ENCODE data around the gene FKBP8.

FKBP8 gene

GRCh38 chr19:18589380-18590272, 46.3 kb upstream of the FKBP8 start:
- Histone ChIP-seq H3K18ac (ENCODE audit: low read length) (peak overlapping the region; percentile 45), H3K36me3 (ENCODE audit: control insufficient read depth, insufficient read depth, low read length) (peaks cover 3% of the 10 kb centered on the region), H4K8ac (ENCODE audit: low read depth, low read length) (no peak overlapping the region), H3K4me3 (ENCODE audit: low read length) (peak overlapping the region; percentile 88), H3K27ac (ENCODE audit: low read depth, low read length) (peak overlapping the region; percentile 99), H3K9ac (ENCODE audit: low read length) (peak overlapping the region; percentile 98), H3K79me1 (ENCODE audit: low read length) (peaks cover 2% of the 10 kb centered on the region), H3K4ac (ENCODE audit: low read depth, low read length) (peak overlapping the region; percentile 22), H3K4me2 (ENCODE audit: low read length) (peak overlapping the region; percentile 97), H2AK5ac (ENCODE audit: low read length) (no peak overlapping the region), H2BK15ac (replicated peaks; ENCODE audit: low read depth) (no peak overlapping the region), H3K23ac (ENCODE audit: low read length) (no peak overlapping the region), H4K5ac (ENCODE audit: low read length) (no peak overlapping the region), H3K79me2 (ENCODE audit: control insufficient read depth, insufficient read depth, low read length) (no peaks in the 10 kb centered on the region), H2BK120ac (ENCODE audit: low read depth, low read length) (no peak overlapping the region), H3K4me1 (ENCODE audit: control insufficient read depth, low read depth, low read length) (peaks cover 9% of the 10 kb centered on the region), H3K27me3 (ENCODE audit: insufficient read depth, low read length, poor library complexity) (no peaks in the 10 kb centered on the region), H2BK5ac (ENCODE audit: low read length) (peak overlapping the region; percentile 67), H3K56ac (ENCODE audit: low read length) (peak overlapping the region; percentile 100)
- DNase-seq = peak; percentile 94
- WGBS (ENCODE audit: extremely low coverage, insufficient coverage, low lambda C conversion rate) = no CpG with 5 or more reads among the region's 52 CpGs

GRCh38 chr19:18588611-18589379, 45.4 kb upstream of the FKBP8 start, which contains the start of gene REX1BD:
Gene REX1BD, plus strand, starts transcription at chr19:18588798. Its CDS starts 4 bp downstream, at chr19:18588802.
- Histone ChIP-seq H3K79me1 (ENCODE audit: low read length) (peaks cover 2% of the 10 kb centered on the region), H3K9ac (ENCODE audit: low read length) (peak within 1 kb of the TSS; percentile 98), H3K27me3 (ENCODE audit: insufficient read depth, low read length, poor library complexity) (no peaks in the 10 kb centered on the region), H3K4ac (ENCODE audit: low read depth, low read length) (peak within 1 kb of the TSS; percentile 89), H3K79me2 (ENCODE audit: control insufficient read depth, insufficient read depth, low read length) (no peaks in the 10 kb centered on the region), H4K5ac (ENCODE audit: low read length) (no peak within 1 kb of the TSS), H3K27ac (ENCODE audit: low read depth, low read length) (peak within 1 kb of the TSS; percentile 99), H2BK120ac (ENCODE audit: low read depth, low read length) (peak within 1 kb of the TSS; percentile 15), H3K18ac (ENCODE audit: low read length) (peak within 1 kb of the TSS; percentile 78), H2BK15ac (replicated peaks; ENCODE audit: low read depth) (no peak within 1 kb of the TSS), H3K4me2 (ENCODE audit: low read length) (peak within 1 kb of the TSS; percentile 97), H3K56ac (ENCODE audit: low read length) (peak within 1 kb of the TSS; percentile 100), H3K4me1 (ENCODE audit: control insufficient read depth, low read depth, low read length) (peaks cover 8% of the 10 kb centered on the region), H3K4me3 (ENCODE audit: low read length) (peak within 1 kb of the TSS; percentile 88), H3K23ac (ENCODE audit: low read length) (peak within 1 kb of the TSS; percentile 89), H3K36me3 (ENCODE audit: control insufficient read depth, insufficient read depth, low read length) (peaks cover 3% of the 10 kb centered on the region), H4K8ac (ENCODE audit: low read depth, low read length) (peak within 1 kb of the TSS; percentile 97), H2BK5ac (ENCODE audit: low read length) (peak within 1 kb of the TSS; percentile 89), H2AK5ac (ENCODE audit: low read length) (no peak within 1 kb of the TSS)
- WGBS (ENCODE audit: extremely low coverage, insufficient coverage, low lambda C conversion rate) = no CpG with 5 or more reads among the region's 72 CpGs
- DNase-seq = peak; percentile 89

GRCh38 chr19:18587962-18588610, 44.7 kb upstream of the FKBP8 start:
- no CpG with 5 or more reads among the region's 16 CpGs for WGBS (ENCODE audit: extremely low coverage, insufficient coverage, low lambda C conversion rate)
- peak overlapping the region; percentile 18 for H3K4me3 ChIP-seq (ENCODE audit: low read length)
- peak overlapping the region; percentile 30 for H3K4me2 ChIP-seq (ENCODE audit: low read length)
- peaks cover 3% of the 10 kb centered on the region for H3K36me3 ChIP-seq (ENCODE audit: control insufficient read depth, insufficient read depth, low read length)
- peak overlapping the region; percentile 100 for H3K56ac ChIP-seq (ENCODE audit: low read length)
- peak overlapping the region; percentile 98 for H3K9ac ChIP-seq (ENCODE audit: low read length)
- H3K4me1 ChIP-seq (ENCODE audit: control insufficient read depth, low read depth, low read length) = peaks cover 3% of the 10 kb centered on the region
- no peaks in the 10 kb centered on the region for H3K79me2 ChIP-seq (ENCODE audit: control insufficient read depth, insufficient read depth, low read length)
- H3K23ac ChIP-seq (ENCODE audit: low read length) = no peak overlapping the region
- H3K18ac ChIP-seq (ENCODE audit: low read length) = peak overlapping the region; percentile 29
- no peak overlapping the region for H4K5ac ChIP-seq (ENCODE audit: low read length)
- no peak overlapping the region for H2BK120ac ChIP-seq (ENCODE audit: low read depth, low read length)
- H4K8ac ChIP-seq (ENCODE audit: low read depth, low read length) = peak overlapping the region; percentile 31
- H2AK5ac ChIP-seq (ENCODE audit: low read length) = no peak overlapping the region
- H2BK5ac ChIP-seq (ENCODE audit: low read length) = no peak overlapping the region
- H3K27ac ChIP-seq (ENCODE audit: low read depth, low read length) = peak overlapping the region; percentile 9
- H2BK15ac ChIP-seq (replicated peaks; ENCODE audit: low read depth) = no peak overlapping the region
- H3K27me3 ChIP-seq (ENCODE audit: insufficient read depth, low read length, poor library complexity) = no peaks in the 10 kb centered on the region
- DNase-seq = no peak
- H3K4ac ChIP-seq (ENCODE audit: low read depth, low read length) = peak overlapping the region; percentile 37
- peaks cover 2% of the 10 kb centered on the region for H3K79me1 ChIP-seq (ENCODE audit: low read length)

- Histone ChIP-seq H3K27ac (ENCODE audit: low read depth, low read length) (no peak overlapping the region), H2BK5ac (ENCODE audit: low read length) (no peak overlapping the region), H2BK120ac (ENCODE audit: low read depth, low read length) (no peak overlapping the region), H3K4me2 (ENCODE audit: low read length) (no peak overlapping the region), H2BK15ac (replicated peaks; ENCODE audit: low read depth) (no peak overlapping the region), H3K4me1 (ENCODE audit: control insufficient read depth, low read depth, low read length) (peaks cover 3% of the 10 kb centered on the region), H4K8ac (ENCODE audit: low read depth, low read length) (no peak overlapping the region), H3K27me3 (ENCODE audit: insufficient read depth, low read length, poor library complexity) (no peaks in the 10 kb centered on the region), H3K23ac (ENCODE audit: low read length) (no peak overlapping the region), H4K5ac (ENCODE audit: low read length) (no peak overlapping the region), H3K4ac (ENCODE audit: low read depth, low read length) (no peak overlapping the region), H2AK5ac (ENCODE audit: low read length) (no peak overlapping the region), H3K36me3 (ENCODE audit: control insufficient read depth, insufficient read depth, low read length) (peaks cover 3% of the 10 kb centered on the region), H3K56ac (ENCODE audit: low read length) (peak overlapping the region; percentile 100), H3K79me1 (ENCODE audit: low read length) (peaks cover 2% of the 10 kb centered on the region), H3K18ac (ENCODE audit: low read length) (no peak overlapping the region), H3K4me3 (ENCODE audit: low read length) (no peak overlapping the region), H3K9ac (ENCODE audit: low read length) (no peak overlapping the region), H3K79me2 (ENCODE audit: control insufficient read depth, insufficient read depth, low read length) (no peaks in the 10 kb centered on the region)
- no peak for DNase-seq
- whole genome bisulfite sequencing (ENCODE audit: extremely low coverage, insufficient coverage, low lambda C conversion rate) = no CpG with 5 or more reads among the region's 12 CpGs
Observed at GRCh38 chr19:18587561-18587960, 44.2 kb upstream of the FKBP8 start.

GRCh38 chr19:18586306-18586705, 42.9 kb upstream of the FKBP8 start:
- no peak overlapping the region for H3K4ac ChIP-seq (ENCODE audit: low read depth, low read length)
- no CpG with 5 or more reads among the region's 2 CpGs for WGBS (ENCODE audit: extremely low coverage, insufficient coverage, low lambda C conversion rate)

More at GRCh38 chr19:18586306-18586705, 42.9 kb upstream of the FKBP8 start:
- Histone ChIP-seq H3K79me1 (ENCODE audit: low read length) (peaks cover 2% of the 10 kb centered on the region), H2BK120ac (ENCODE audit: low read depth, low read length) (no peak overlapping the region), H3K56ac (ENCODE audit: low read length) (no peak overlapping the region), H2BK15ac (replicated peaks; ENCODE audit: low read depth) (no peak overlapping the region), H3K79me2 (ENCODE audit: control insufficient read depth, insufficient read depth, low read length) (no peaks in the 10 kb centered on the region), H3K9ac (ENCODE audit: low read length) (no peak overlapping the region), H4K5ac (ENCODE audit: low read length) (no peak overlapping the region), H3K27me3 (ENCODE audit: insufficient read depth, low read length, poor library complexity) (no peaks in the 10 kb centered on the region), H3K23ac (ENCODE audit: low read length) (no peak overlapping the region), H3K36me3 (ENCODE audit: control insufficient read depth, insufficient read depth, low read length) (peaks cover 3% of the 10 kb centered on the region), H3K18ac (ENCODE audit: low read length) (no peak overlapping the region), H4K8ac (ENCODE audit: low read depth, low read length) (no peak overlapping the region), H3K4me1 (ENCODE audit: control insufficient read depth, low read depth, low read length) (peaks cover 3% of the 10 kb centered on the region), H2BK5ac (ENCODE audit: low read length) (no peak overlapping the region), H3K27ac (ENCODE audit: low read depth, low read length) (no peak overlapping the region), H3K4me2 (ENCODE audit: low read length) (no peak overlapping the region), H3K4me3 (ENCODE audit: low read length) (no peak overlapping the region), H2AK5ac (ENCODE audit: low read length) (no peak overlapping the region)
- no peak for DNase-seq

All from mesendoderm (in vitro differentiated cells).